Smooth muscle cell of the brain vasculature (primary cell): ENCODE measurements around the gene MARCHF9.

Experiments
- DNase-seq: peaks from one replicate; pipeline ENCODE4 v3.0.0-alpha.2; 2012; ENCODE audit warnings: low read depth, low spot score

The MARCHF9 gene

GRCh38 chr12:57724003-57724935, 30.6 kb upstream of the MARCHF9 start:
- DNase-seq = no peak

GRCh38 chr12:57724936-57725740, 29.8 kb upstream of the MARCHF9 start:
- no peak for DNase-seq

- no peak for DNase-seq
These were observed 29.1 kb upstream of the MARCHF9 start for GRCh38 chr12:57725851-57726150.

GRCh38 chr12:57726151-57726883, 28.6 kb upstream of the MARCHF9 start:
- no peak for DNase-seq

GRCh38 chr12:57726884-57727757, 27.8 kb upstream of the MARCHF9 start:
- DNase-seq = no peak

GRCh38 chr12:57727758-57728395, 27.0 kb upstream of the MARCHF9 start:
- DNase-seq = no peak

GRCh38 chr12:57729321-57729844, 25.5 kb upstream of the MARCHF9 start:
- no peak for DNase-seq

GRCh38 chr12:57730336-57731067, 24.4 kb upstream of the MARCHF9 start:
- DNase-seq = no peak

- DNase-seq = no peak
These were observed 23.4 kb upstream of the MARCHF9 start for GRCh38 chr12:57731411-57732080.

GRCh38 chr12:57732270-57732669, 22.6 kb upstream of the MARCHF9 start:
- no peak for DNase-seq

- DNase-seq = no peak
These were observed 21.9 kb upstream of the MARCHF9 start for GRCh38 chr12:57732726-57733593.

- DNase-seq = no peak
These were observed 21.0 kb upstream of the MARCHF9 start for GRCh38 chr12:57733928-57734327.

- DNase-seq = no peak
These were observed 20.3 kb upstream of the MARCHF9 start for GRCh38 chr12:57734591-57734990.

GRCh38 chr12:57735198-57735855, 19.6 kb upstream of the MARCHF9 start:
- DNase-seq = no peak

GRCh38 chr12:57735952-57736740, 18.8 kb upstream of the MARCHF9 start:
- no peak for DNase-seq

- no peak for DNase-seq
These were observed 18.0 kb upstream of the MARCHF9 start for GRCh38 chr12:57736741-57737466.
